GM18873 (cell line): ENCODE results near the gene ALDH16A1.
A peak's percentile ranks its signal among the peaks of the same experiment; 100 is the strongest.
"Not testable (repeated sequence)": the region's sequence is repeated elsewhere in the genome, so short reads cannot be mapped to it uniquely, and the experiment has no call there.

ENCODE experiments used
- ATAC-seq: cut with Tn5 transposase; IDR thresholded peaks from one replicate; pipeline ENCODE4 v1.9.1; 2021; ENCODE audit warnings: mild to moderate bottlenecking, moderate library complexity, moderate number of reproducible peaks; ENCODE audit not compliant: unreplicated experiment, low FRiP score

ALDH16A1 gene

GRCh38 chr19:49461130-49461529, 8.1 kb downstream of the ALDH16A1 start:
- ATAC-seq: not testable (repeated sequence)

GRCh38 chr19:49461656-49462055, 8.6 kb downstream of the ALDH16A1 start:
- ATAC-seq: no peak

GRCh38 chr19:49462492-49462891, 9.5 kb downstream of the ALDH16A1 start:
- no peak for ATAC-seq

GRCh38 chr19:49463960-49464740, 11.1 kb downstream of the ALDH16A1 start:
- ATAC-seq: no peak

GRCh38 chr19:49465371-49465770, 12.3 kb downstream of the ALDH16A1 start:
- ATAC-seq: no peak

- no peak for ATAC-seq
These were observed 15.2 kb downstream of the ALDH16A1 start for GRCh38 chr19:49468199-49468598.

- peak; percentile 57 for ATAC-seq
These were observed 15.9 kb downstream of the ALDH16A1 start for GRCh38 chr19:49468746-49469447.

- ATAC-seq: peak; percentile 40
These were observed 17.0 kb downstream of the ALDH16A1 start for GRCh38 chr19:49469828-49470614.

GRCh38 chr19:49470615-49470978, 17.6 kb downstream of the ALDH16A1 start:
- no peak for ATAC-seq

- ATAC-seq: no peak
These were observed 19.9 kb downstream of the ALDH16A1 start for GRCh38 chr19:49472936-49473335.

GRCh38 chr19:49473501-49473867, 20.5 kb downstream of the ALDH16A1 start:
- not testable (repeated sequence) for ATAC-seq

GRCh38 chr19:49473868-49474541, 21.0 kb downstream of the ALDH16A1 start, which contains the start of gene FLT3LG:
FLT3LG (plus strand) TSS chr19:49474215; CDS start chr19:49474640, 425 bp downstream.
- no peak for ATAC-seq

GRCh38 chr19:49474542-49474924, 21.5 kb downstream of the ALDH16A1 start:
- no peak for ATAC-seq

GRCh38 chr19:49475191-49475917, 22.3 kb downstream of the ALDH16A1 start:
- no peak for ATAC-seq

- ATAC-seq: no peak
These were observed 23.2 kb downstream of the ALDH16A1 start for GRCh38 chr19:49475995-49476880.

- ATAC-seq: no peak
These were observed 27.1 kb downstream of the ALDH16A1 start for GRCh38 chr19:49479975-49480628.

GRCh38 chr19:49481020-49481683, 28.1 kb downstream of the ALDH16A1 start:
- ATAC-seq: no peak

- no peak for ATAC-seq
These were observed 33.2 kb downstream of the ALDH16A1 start for GRCh38 chr19:49486232-49486631.
